HepG2 (cell line): ENCODE data around the gene PACC1. TPM values are rescaled to one million over a fixed set of nuclear protein-coding genes. Genes with fewer than 3 reads are reported as not detected.

Experiments
- CENPBD1 ChIP-seq: sonication (generic); formaldehyde crosslinking; IDR thresholded peaks from 2 replicates; pipeline ENCODE4 v1.8.0; 2022; ENCODE audit warnings: missing genetic modification reagents, low read depth, mild to moderate bottlenecking, borderline replicate concordance
- ELF1 ChIP-seq: sonication (generic); formaldehyde crosslinking; IDR thresholded peaks from 2 replicates; pipeline ENCODE4 v1.4.0; 2020; ENCODE audit warnings: missing genetic modification reagents
- ERF ChIP-seq: IDR thresholded peaks from 2 replicates; pipeline ENCODE4 v1.6.1; 2018; ENCODE audit warnings: missing biosample characterization, missing genetic modification reagents
- ETV6 ChIP-seq: sonication (generic); formaldehyde crosslinking; conservative IDR thresholded peaks from 2 replicates; pipeline ENCODE4 v1.4.0; 2020; ENCODE audit warnings: missing genetic modification reagents
- FIP1L1 ChIP-seq: fragments of 200-400 bp; formaldehyde crosslinking; IDR thresholded peaks from 2 replicates; pipeline ENCODE4 v1.6.1; 2018; ENCODE audit warnings: low read depth, mild to moderate bottlenecking, low read length, moderate library complexity, borderline replicate concordance; ENCODE audit not compliant: insufficient read depth
- FOXJ3 ChIP-seq: sonication (generic); formaldehyde crosslinking; IDR thresholded peaks from 2 replicates; pipeline ENCODE4 v1.4.0; 2020; ENCODE audit warnings: missing genetic modification reagents, mild to moderate bottlenecking, borderline replicate concordance
- HIVEP1 ChIP-seq: sonication (generic); formaldehyde crosslinking; IDR thresholded peaks from 2 replicates; pipeline ENCODE4 v1.4.0; 2020; ENCODE audit warnings: mild to moderate bottlenecking, missing genetic modification reagents
- IRF9 ChIP-seq: sonication (generic); formaldehyde crosslinking; IDR thresholded peaks from 2 replicates; pipeline ENCODE4 v1.8.0; 2022; ENCODE audit warnings: missing genetic modification reagents, mild to moderate bottlenecking, borderline replicate concordance
- ISL2 ChIP-seq: sonication (generic); formaldehyde crosslinking; IDR thresholded peaks from 2 replicates; pipeline ENCODE4 v1.5.0; 2020; ENCODE audit warnings: missing genetic modification reagents
- KAT7 ChIP-seq: IDR thresholded peaks from 2 replicates; pipeline ENCODE4 v1.6.1; 2018; ENCODE audit warnings: borderline replicate concordance, missing compliant biosample characterization
- MAFK ChIP-seq, 2 experiments: IDR thresholded peaks in 1 of 2; conservative IDR thresholded peaks in 1 of 2; 2 replicates each; pipeline ENCODE4 v1.6.1; 2011; ENCODE audit warnings: improper control_type of control experiment in 2 of 2, low read length in 2 of 2
- MBD4 ChIP-seq: IDR thresholded peaks from 2 replicates; pipeline ENCODE4 v1.6.1; 2012; ENCODE audit warnings: low read length, inconsistent platforms, borderline replicate concordance
- NCOA5 ChIP-seq: sonication (generic); formaldehyde crosslinking; IDR thresholded peaks from 2 replicates; pipeline ENCODE4 v1.4.0; 2020; ENCODE audit warnings: missing genetic modification reagents
- NFIC ChIP-seq: IDR thresholded peaks from 2 replicates; pipeline ENCODE4 v1.6.1; 2012; ENCODE audit warnings: mild to moderate bottlenecking, low read length, inconsistent platforms
- NR0B2 ChIP-seq: sonication (generic); formaldehyde crosslinking; IDR thresholded peaks from 2 replicates; pipeline ENCODE4 v1.4.0; 2020; ENCODE audit warnings: mild to moderate bottlenecking, missing genetic modification reagents
- PAF1 ChIP-seq: IDR thresholded peaks from 2 replicates; pipeline ENCODE4 v1.6.1; 2016; ENCODE audit warnings: missing genetic modification reagents, missing compliant biosample characterization
- PAWR ChIP-seq: sonication (generic); formaldehyde crosslinking; IDR thresholded peaks from 2 replicates; pipeline ENCODE4 v1.4.0; 2020; ENCODE audit warnings: missing genetic modification reagents, mild to moderate bottlenecking, borderline replicate concordance
- POLR2A ChIP-seq, 2 experiments: IDR thresholded peaks; 2 replicates each; pipeline ENCODE4 v1.6.1; 2011; ENCODE audit warnings: low read depth in 2 of 2, low read length in 2 of 2, mild to moderate bottlenecking in 1 of 2, moderate library complexity in 1 of 2; ENCODE audit not compliant: insufficient read depth in 1 of 2
- TFDP1 ChIP-seq: IDR thresholded peaks from 2 replicates; pipeline ENCODE4 v1.6.1; 2016; ENCODE audit warnings: missing compliant biosample characterization, missing genetic modification reagents, borderline replicate concordance
- ZBTB20 ChIP-seq: sonication (generic); formaldehyde crosslinking; IDR thresholded peaks from 2 replicates; pipeline ENCODE4 v1.8.1; 2023; ENCODE audit warnings: missing genetic modification reagents, low read depth, mild to moderate bottlenecking, borderline replicate concordance
- ZIK1 ChIP-seq: sonication (generic); formaldehyde crosslinking; IDR thresholded peaks from 2 replicates; pipeline ENCODE4 v1.5.0; 2020; ENCODE audit warnings: mild to moderate bottlenecking, low read depth, missing genetic modification reagents, borderline replicate concordance
- ZNF101 ChIP-seq: sonication (generic); formaldehyde crosslinking; IDR thresholded peaks from 2 replicates; pipeline ENCODE4 v1.4.0; 2020; ENCODE audit warnings: mild to moderate bottlenecking, low read depth, missing genetic modification reagents, borderline replicate concordance
- ZNF383 ChIP-seq: sonication (generic); formaldehyde crosslinking; IDR thresholded peaks from 2 replicates; pipeline ENCODE4 v1.4.0; 2020; ENCODE audit warnings: missing genetic modification reagents, mild to moderate bottlenecking, borderline replicate concordance
- ZNF563 ChIP-seq: sonication (generic); formaldehyde crosslinking; IDR thresholded peaks from 2 replicates; pipeline ENCODE4 v1.8.0; 2022; ENCODE audit warnings: mild to moderate bottlenecking, moderate library complexity, missing genetic modification reagents
- ZNF607 ChIP-seq: sonication (generic); formaldehyde crosslinking; IDR thresholded peaks from 2 replicates; pipeline ENCODE4 v1.5.1; 2020; ENCODE audit warnings: missing genetic modification reagents, mild to moderate bottlenecking, borderline replicate concordance
- ZNF619 ChIP-seq: sonication (generic); formaldehyde crosslinking; IDR thresholded peaks from 2 replicates; pipeline ENCODE4 v1.4.0; 2020; ENCODE audit warnings: mild to moderate bottlenecking, missing genetic modification reagents
- ZNF740 ChIP-seq: sonication (generic); formaldehyde crosslinking; IDR thresholded peaks from 2 replicates; pipeline ENCODE4 v1.4.0; 2020; ENCODE audit warnings: missing genetic modification reagents
- polyA plus RNA-seq, 8 experiments: library from polyadenylated mRNA; depleted of rRNA in 3 of 8; stranded (reverse) in 7 of 8; unstranded in 1 of 8; fragments of >200 nt; fragmentation: Illumina TruSeq in 4 of 8; extraction: Trizol in 4 of 8; gene quantifications; 2 replicates each; pipeline versions ENCODE4 v1.2.1 to v1.2.3, GENCODE V29; 2011 to 2016; ENCODE audit warnings: low read depth in 4 of 8, missing spikeins in 1 of 8, mixed read lengths in 1 of 8; ENCODE audit not compliant: insufficient read depth in 1 of 8
- total RNA-seq, 5 experiments: library from RNA; depleted of rRNA; stranded (reverse); fragments of >200 nt; fragmentation: Illumina TruSeq; extraction: Trizol; gene quantifications; 2 replicates each; pipeline ENCODE4 v1.2.3, GENCODE V29; 2016; ENCODE audit warnings: low read depth in 1 of 5

Gene PACC1
- total and polyA plus RNA-seq, 2 of the 13 experiments (the other 11 are each of a cell fraction or from before 2014, with no cell fraction given), result 9.4 to 10.7 TPM

GRCh38 chr1:212414328-212415106 lies at the start of gene PACC1 (continued):
- no peak for TF ChIP-seq FOXJ3 (CRISPR knock-in tag)
- peak; percentile 78 for TF ChIP-seq ELF1
- no peak for TF ChIP-seq ZNF740 (CRISPR knock-in tag)
- TF ChIP-seq MBD4, result no peak
- no peak for TF ChIP-seq PAWR (CRISPR knock-in tag)
- TF ChIP-seq ZNF607 (CRISPR knock-in tag), result 0 out of 2 replicates have a peak, but pooled peaks have one; percentile 43
- no peak for TF ChIP-seq CENPBD1 (CRISPR knock-in tag)
- no peak for TF ChIP-seq KAT7 (CRISPR knock-in tag)
- peak; percentile 7; the same call in 1 of the 2 replicates for TF ChIP-seq NR0B2 (CRISPR knock-in tag)
- TF ChIP-seq ERF (CRISPR knock-in tag), result peak; percentile 61; the same call in 1 of the 2 replicates
- no peak for TF ChIP-seq ETV6
- TF ChIP-seq HIVEP1, result peak; percentile 76
- no peak for TF ChIP-seq ISL2 (CRISPR knock-in tag)
- peak; percentile 60; the same call in 1 of the 2 replicates for TF ChIP-seq TFDP1 (CRISPR knock-in tag)
- TF ChIP-seq MAFK (conservative IDR thresholded peaks at IDR 0.05 in 1 of 2, IDR thresholded peaks at IDR 0.05 in 1 of 2; ENCODE audit: low read length in 2 of 2), result 0 out of 4 replicates have a peak, but pooled peaks of 1 of the 2 experiments have one; percentile 1
- no peak for TF ChIP-seq PAF1 (CRISPR knock-in tag)
- TF ChIP-seq NFIC, result no peak
- no peak for TF ChIP-seq NCOA5
- peak; percentile 75; the same call in 1 of the 2 replicates for TF ChIP-seq IRF9
- TF ChIP-seq FIP1L1, result no peak
- TF ChIP-seq ZIK1 (CRISPR knock-in tag), result peak; percentile 5; the same call in 1 of the 2 replicates
- TF ChIP-seq ZBTB20, result peak; percentile 40; the same call in 1 of the 2 replicates
- no peak for TF ChIP-seq ZNF383 (CRISPR knock-in tag)
- TF ChIP-seq POLR2A (IDR thresholded peaks at IDR 0.05; ENCODE audit: insufficient read depth in 1 of 2, low read depth in 2 of 2, low read length in 2 of 2), result peak; percentile 59 to 91
- TF ChIP-seq ZNF563 (CRISPR knock-in tag), result 0 out of 2 replicates have a peak, but pooled peaks have one; percentile 20
- peak; percentile 9; the same call in 1 of the 2 replicates for TF ChIP-seq ZNF619
- no peak for TF ChIP-seq ZNF101 (CRISPR knock-in tag)
